SU-DHL-6 (cell line): ENCODE measurements around the gene C6orf52.

Source experiments
- CTCF ChIP-seq: fragments of 200-600 bp; sonication (generic); IDR thresholded peaks from one replicate; pipeline ENCODE4 v1.5.1; 2017; ENCODE audit warnings: antibody characterized with exemption, mild to moderate bottlenecking, low read length, moderate library complexity; ENCODE audit not compliant: insufficient read depth, poor library complexity, severe bottlenecking
- EZH2phosphoT487 ChIP-seq: fragments of 200-600 bp; sonication (generic), shearing (Covaris generic); conservative IDR thresholded peaks from 2 replicates; pipeline ENCODE4 v1.6.1; 2018; ENCODE audit warnings: mild to moderate bottlenecking, antibody characterized with exemption, low read length, moderate library complexity, mixed read lengths

GRCh38 chr6:10621847-10622246 is 72.6 kb downstream of the C6orf52 start:
- TF ChIP-seq CTCF (peak; percentile 9), EZH2phosphoT487 (no peak)
